GM23338 (cell line): ENCODE data around the gene CCNB1. TPM values are rescaled to one million over a fixed set of nuclear protein-coding genes. Genes with fewer than 3 reads are reported as not detected.

Experiments used
- ATAC-seq: fragments of 200-7000 bp; cut with Tn5 transposase; 3 replicates; pipeline ENCODE4 v1.9.1; 2020
- DNase-seq: peaks from one replicate; pipeline ENCODE4 v3.0.0-alpha.2; 2015; ENCODE audit warnings: low spot score
- H2AFZ ChIP-seq: fragments of 200-600 bp; sonication (generic); 2 replicates; pipeline ENCODE4 v1.8.0; 2016; ENCODE audit warnings: antibody characterized with exemption, mild to moderate bottlenecking, moderate library complexity
- H3F3A ChIP-seq: fragments of 200-600 bp; sonication (generic); replicated peaks from 2 replicates; pipeline ENCODE4 v1.8.0; 2017; ENCODE audit warnings: antibody characterized with exemption, mixed run types, low read depth
- H3K27ac ChIP-seq: fragments of 200-600 bp; sonication (generic); 2 replicates; pipeline ENCODE4 v1.6.1; 2016; ENCODE audit warnings: low read depth
- H3K27me3 ChIP-seq: fragments of 200-600 bp; sonication (generic); 2 replicates; pipeline ENCODE4 v1.8.0; 2016; ENCODE audit warnings: mild to moderate bottlenecking, mixed run types, moderate library complexity; ENCODE audit not compliant: insufficient read depth
- H3K36me3 ChIP-seq: fragments of 200-600 bp; sonication (generic); 2 replicates; pipeline ENCODE4 v1.8.0; 2016; ENCODE audit warnings: mild to moderate bottlenecking; ENCODE audit not compliant: insufficient read depth
- H3K4me1 ChIP-seq: fragments of 200-600 bp; sonication (generic); 2 replicates; pipeline ENCODE4 v1.8.0; 2016; ENCODE audit warnings: mild to moderate bottlenecking, moderate library complexity; ENCODE audit not compliant: insufficient read depth
- H3K4me2 ChIP-seq: fragments of 200-600 bp; sonication (generic); 2 replicates; pipeline ENCODE4 v1.7.1; 2017; ENCODE audit warnings: mixed run types
- H3K4me3 ChIP-seq: fragments of 200-600 bp; sonication (generic); 2 replicates; pipeline ENCODE4 v1.6.1; 2016; ENCODE audit warnings: mixed run types
- H3K79me2 ChIP-seq: fragments of 200-600 bp; sonication (generic); replicated peaks from 2 replicates; pipeline ENCODE4 v1.8.0; 2017; ENCODE audit warnings: mild to moderate bottlenecking; ENCODE audit not compliant: insufficient read depth
- H3K9me2 ChIP-seq: fragments of 200-600 bp; sonication (generic); 2 replicates; pipeline ENCODE4 v1.8.0; 2017; ENCODE audit not compliant: insufficient read depth
- H4K20me1 ChIP-seq: fragments of 200-600 bp; sonication (generic); replicated peaks from 2 replicates; pipeline ENCODE4 v1.8.0; 2017; ENCODE audit warnings: mild to moderate bottlenecking; ENCODE audit not compliant: insufficient read depth
- H3K27ac Mint-ChIP-seq: 2 replicates; pipeline ENCODE4 v1.8.0; 2020; ENCODE audit warnings: inconsistent platforms, mild to moderate bottlenecking, moderate library complexity, mixed read lengths
- H3K27me3 Mint-ChIP-seq: 3 replicates; pipeline ENCODE4 v1.8.0; 2022; ENCODE audit warnings: low read depth, mild to moderate bottlenecking, moderate library complexity, mixed read lengths, inconsistent platforms; ENCODE audit not compliant: insufficient read depth, poor library complexity
- H3K36me3 Mint-ChIP-seq: 3 replicates; pipeline ENCODE4 v1.8.0; 2021; ENCODE audit warnings: low read depth, mild to moderate bottlenecking, inconsistent platforms, moderate library complexity, mixed read lengths
- H3K4me1 Mint-ChIP-seq: 3 replicates; pipeline ENCODE4 v1.8.0; 2020; ENCODE audit warnings: mild to moderate bottlenecking, inconsistent platforms, mixed read lengths
- H3K4me3 Mint-ChIP-seq: 3 replicates; pipeline ENCODE4 v1.8.0; 2021; ENCODE audit warnings: moderate library complexity, mild to moderate bottlenecking, inconsistent platforms, mixed read lengths
- H3K9me3 Mint-ChIP-seq: 3 replicates; pipeline ENCODE4 v1.8.0; 2020; ENCODE audit warnings: moderate library complexity, mild to moderate bottlenecking, inconsistent platforms, mixed read lengths
- ETS1 ChIP-seq: IDR thresholded peaks from 2 replicates; pipeline ENCODE4 v1.6.1; 2016; ENCODE audit warnings: antibody characterized with exemption
- EZH2 ChIP-seq: fragments of 200-600 bp; sonication (generic); IDR thresholded peaks from one replicate; pipeline ENCODE4 v1.8.0; 2017; ENCODE audit warnings: antibody characterized with exemption, mild to moderate bottlenecking, low read depth; ENCODE audit not compliant: unreplicated experiment
- EZH2phosphoT487 ChIP-seq: fragments of 200-600 bp; sonication (generic); IDR thresholded peaks from one replicate; pipeline ENCODE4 v1.8.1; 2018; ENCODE audit warnings: antibody characterized with exemption; ENCODE audit not compliant: unreplicated experiment
- JUNB ChIP-seq: IDR thresholded peaks from one replicate; pipeline ENCODE4 v1.6.1; 2016; ENCODE audit warnings: antibody characterized with exemption; ENCODE audit not compliant: unreplicated experiment
- NANOG ChIP-seq: IDR thresholded peaks from 2 replicates; pipeline ENCODE4 v1.6.1; 2016; ENCODE audit warnings: antibody characterized with exemption, borderline replicate concordance
- POLR2AphosphoS5 ChIP-seq: IDR thresholded peaks from 2 replicates; pipeline ENCODE4 v1.6.1; 2016; ENCODE audit warnings: antibody characterized with exemption, low read depth
- STAT1 ChIP-seq: IDR thresholded peaks from one replicate; pipeline ENCODE4 v1.6.1; 2016; ENCODE audit warnings: antibody characterized with exemption; ENCODE audit not compliant: unreplicated experiment
- ZNF331 ChIP-seq: fragments of 250-450 bp; sonication (Bioruptor Pico); IDR thresholded peaks from 2 replicates; pipeline ENCODE4 v1.5.0; 2020; ENCODE audit warnings: low read depth, mild to moderate bottlenecking, moderate library complexity
- ZNF462 ChIP-seq: fragments of 250-450 bp; sonication (Bioruptor Pico); IDR thresholded peaks from 2 replicates; pipeline ENCODE4 v1.5.0; 2020; ENCODE audit warnings: mild to moderate bottlenecking, moderate library complexity
- polyA plus RNA-seq: library from polyadenylated mRNA; unstranded; fragments of >200 nt; fragmentation: Nextera tagmentation; extraction: Ambion mirVana; gene quantifications from 2 replicates; pipeline ENCODE4 v1.2.1, GENCODE V29; 2016
- total RNA-seq: library from RNA; depleted of rRNA; stranded (reverse); fragments of >200 nt; shearing (Covaris generic); gene quantifications from 2 replicates; pipeline ENCODE4 v1.2.3, GENCODE V29; 2014
- TF ChIP-seq, protein P1 (sequence below): IDR thresholded peaks from one replicate; pipeline ENCODE4 v1.6.1; 2018; ENCODE audit warnings: antibody characterized with exemption; ENCODE audit not compliant: unreplicated experiment

The CCNB1 gene
- total and polyA plus RNA-seq, 2 experiments from 2014 or later = 273 to 400 TPM

DNA sequence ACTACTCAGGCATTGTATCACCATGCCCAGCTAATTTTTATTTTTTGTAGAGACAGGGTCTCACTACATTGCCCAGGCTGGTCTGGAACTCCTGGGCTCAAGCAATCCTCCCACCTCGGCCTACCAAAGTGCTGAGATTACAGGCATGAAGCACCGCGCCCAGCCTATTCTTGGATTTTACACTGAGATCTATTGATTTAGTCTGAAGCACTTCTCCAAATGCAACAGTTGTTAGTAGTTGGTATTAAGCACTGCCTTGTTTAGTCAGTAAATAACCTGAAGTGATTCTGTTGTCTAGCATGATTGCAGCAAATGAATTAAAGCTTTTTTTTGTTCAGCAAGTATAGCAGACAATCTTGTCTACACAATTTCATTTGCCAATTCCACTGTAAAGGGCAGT, 8.9 kb upstream of the CCNB1 start (continued):
- TF ChIP-seq, protein P1, sequence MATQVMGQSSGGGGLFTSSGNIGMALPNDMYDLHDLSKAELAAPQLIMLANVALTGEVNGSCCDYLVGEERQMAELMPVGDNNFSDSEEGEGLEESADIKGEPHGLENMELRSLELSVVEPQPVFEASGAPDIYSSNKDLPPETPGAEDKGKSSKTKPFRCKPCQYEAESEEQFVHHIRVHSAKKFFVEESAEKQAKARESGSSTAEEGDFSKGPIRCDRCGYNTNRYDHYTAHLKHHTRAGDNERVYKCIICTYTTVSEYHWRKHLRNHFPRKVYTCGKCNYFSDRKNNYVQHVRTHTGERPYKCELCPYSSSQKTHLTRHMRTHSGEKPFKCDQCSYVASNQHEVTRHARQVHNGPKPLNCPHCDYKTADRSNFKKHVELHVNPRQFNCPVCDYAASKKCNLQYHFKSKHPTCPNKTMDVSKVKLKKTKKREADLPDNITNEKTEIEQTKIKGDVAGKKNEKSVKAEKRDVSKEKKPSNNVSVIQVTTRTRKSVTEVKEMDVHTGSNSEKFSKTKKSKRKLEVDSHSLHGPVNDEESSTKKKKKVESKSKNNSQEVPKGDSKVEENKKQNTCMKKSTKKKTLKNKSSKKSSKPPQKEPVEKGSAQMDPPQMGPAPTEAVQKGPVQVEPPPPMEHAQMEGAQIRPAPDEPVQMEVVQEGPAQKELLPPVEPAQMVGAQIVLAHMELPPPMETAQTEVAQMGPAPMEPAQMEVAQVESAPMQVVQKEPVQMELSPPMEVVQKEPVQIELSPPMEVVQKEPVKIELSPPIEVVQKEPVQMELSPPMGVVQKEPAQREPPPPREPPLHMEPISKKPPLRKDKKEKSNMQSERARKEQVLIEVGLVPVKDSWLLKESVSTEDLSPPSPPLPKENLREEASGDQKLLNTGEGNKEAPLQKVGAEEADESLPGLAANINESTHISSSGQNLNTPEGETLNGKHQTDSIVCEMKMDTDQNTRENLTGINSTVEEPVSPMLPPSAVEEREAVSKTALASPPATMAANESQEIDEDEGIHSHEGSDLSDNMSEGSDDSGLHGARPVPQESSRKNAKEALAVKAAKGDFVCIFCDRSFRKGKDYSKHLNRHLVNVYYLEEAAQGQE = no peak
- TF ChIP-seq EZH2phosphoT487 (no peak), ZNF331 (CRISPR knock-in tag) (no peak), NANOG (no peak)

- Histone ChIP-seq H3K36me3 (no peaks in the 10 kb centered on the region), H3K4me3 (no peak overlapping the region), H3K27me3 (no peaks in the 10 kb centered on the region), H2AFZ (0 out of 2 replicates have a peak overlapping the region, but pooled peaks have one; percentile 23), H3K27ac (no peak overlapping the region), H3K4me1 (peaks cover under 1% of the 10 kb centered on the region; the same call in 1 of the 2 replicates), H3K4me2 (no peak overlapping the region), H3K9me2 (no peaks in the 10 kb centered on the region), H4K20me1 (no peaks in the 10 kb centered on the region), H3K79me2 (no peaks in the 10 kb centered on the region), H3F3A (0 out of 2 replicates have a peak, but pooled peaks cover 4% of the 10 kb centered on the region)
- peaks cover 2% of the 10 kb centered on the region for H3K27me3 Mint-ChIP-seq
- H3K4me3 Mint-ChIP-seq = no peak overlapping the region
- 0 out of 3 replicates have a peak, but pooled peaks have one; percentile 30 for ATAC-seq
- no peaks in the 10 kb centered on the region for H3K9me3 Mint-ChIP-seq
- no peaks in the 10 kb centered on the region; the same call in 2 of the 3 replicates for H3K36me3 Mint-ChIP-seq
- peaks cover under 1% of the 10 kb centered on the region; the same call in 2 of the 3 replicates for H3K4me1 Mint-ChIP-seq
- no peak overlapping the region for H3K27ac Mint-ChIP-seq
- peak; percentile 14 for DNase-seq
- TF ChIP-seq ZNF331 (CRISPR knock-in tag) (no peak), POLR2AphosphoS5 (no peak), EZH2 (no peak), NANOG (no peak), JUNB (no peak), EZH2phosphoT487 (no peak), ETS1 (no peak), ZNF462 (no peak), STAT1 (no peak)
- TF ChIP-seq, protein P1 = no peak
Observed at GRCh38 chr5:69160651-69161050, 6.3 kb upstream of the CCNB1 start.
